ENCODE results near the gene ALPI. TPM values are rescaled to one million over a fixed set of nuclear protein-coding genes. Genes with fewer than 3 reads are reported as not detected.

ALPI gene
- total RNA-seq, 1 donor from 2014 or later = not detected

DNA sequence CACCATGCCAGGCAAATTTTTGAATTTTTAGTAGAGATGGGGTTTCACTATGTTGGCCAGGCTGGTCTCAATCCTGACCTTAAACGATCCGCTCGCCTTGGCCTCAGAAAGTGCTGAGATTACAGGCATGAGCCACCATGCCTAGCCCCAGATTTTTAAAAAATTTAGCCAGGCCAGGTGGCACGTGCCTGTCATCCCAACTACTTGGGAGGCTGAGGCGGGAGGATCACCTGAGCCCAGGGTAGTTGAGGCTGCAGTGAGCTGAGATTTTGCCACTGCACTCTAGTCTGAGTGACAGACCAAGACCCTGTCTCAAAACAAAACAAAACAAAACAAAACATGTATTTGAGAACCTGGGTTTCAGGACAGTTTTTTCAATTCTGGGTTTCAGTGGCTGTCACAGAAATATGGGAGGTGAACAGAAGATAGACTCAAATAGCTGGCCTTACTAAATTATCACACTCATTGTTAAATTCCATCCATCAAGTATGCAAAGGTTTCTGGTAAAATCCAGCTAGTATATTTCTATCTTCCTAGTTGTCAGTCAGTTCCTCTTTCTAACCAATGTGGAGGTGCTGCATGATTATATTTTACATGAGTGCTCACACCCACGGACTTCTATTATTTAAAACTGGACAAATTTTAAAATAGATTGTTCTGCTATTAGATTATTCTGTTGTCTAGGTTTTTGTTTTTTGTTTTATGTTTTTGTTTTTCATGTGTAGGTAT is 43.9 kb upstream of the ALPI start:
- peak; percentile 22 for DNase-seq
- Histone ChIP-seq H3K27me3 (peaks cover 23% of the 10 kb centered on the region), H3K4me3 (no peak overlapping the region), H3K27ac (no peak overlapping the region), H3K36me3 (no peaks in the 10 kb centered on the region), H3K4me1 (no peaks in the 10 kb centered on the region), H3K9me3 (no peaks in the 10 kb centered on the region)
- intact Hi-C loops (cut with DNase I) = no loop called here
- TF ChIP-seq, protein P1, sequence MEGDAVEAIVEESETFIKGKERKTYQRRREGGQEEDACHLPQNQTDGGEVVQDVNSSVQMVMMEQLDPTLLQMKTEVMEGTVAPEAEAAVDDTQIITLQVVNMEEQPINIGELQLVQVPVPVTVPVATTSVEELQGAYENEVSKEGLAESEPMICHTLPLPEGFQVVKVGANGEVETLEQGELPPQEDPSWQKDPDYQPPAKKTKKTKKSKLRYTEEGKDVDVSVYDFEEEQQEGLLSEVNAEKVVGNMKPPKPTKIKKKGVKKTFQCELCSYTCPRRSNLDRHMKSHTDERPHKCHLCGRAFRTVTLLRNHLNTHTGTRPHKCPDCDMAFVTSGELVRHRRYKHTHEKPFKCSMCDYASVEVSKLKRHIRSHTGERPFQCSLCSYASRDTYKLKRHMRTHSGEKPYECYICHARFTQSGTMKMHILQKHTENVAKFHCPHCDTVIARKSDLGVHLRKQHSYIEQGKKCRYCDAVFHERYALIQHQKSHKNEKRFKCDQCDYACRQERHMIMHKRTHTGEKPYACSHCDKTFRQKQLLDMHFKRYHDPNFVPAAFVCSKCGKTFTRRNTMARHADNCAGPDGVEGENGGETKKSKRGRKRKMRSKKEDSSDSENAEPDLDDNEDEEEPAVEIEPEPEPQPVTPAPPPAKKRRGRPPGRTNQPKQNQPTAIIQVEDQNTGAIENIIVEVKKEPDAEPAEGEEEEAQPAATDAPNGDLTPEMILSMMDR (IDR thresholded peaks at IDR 0.05) = no peak
- no peak for ATAC-seq

DNA sequence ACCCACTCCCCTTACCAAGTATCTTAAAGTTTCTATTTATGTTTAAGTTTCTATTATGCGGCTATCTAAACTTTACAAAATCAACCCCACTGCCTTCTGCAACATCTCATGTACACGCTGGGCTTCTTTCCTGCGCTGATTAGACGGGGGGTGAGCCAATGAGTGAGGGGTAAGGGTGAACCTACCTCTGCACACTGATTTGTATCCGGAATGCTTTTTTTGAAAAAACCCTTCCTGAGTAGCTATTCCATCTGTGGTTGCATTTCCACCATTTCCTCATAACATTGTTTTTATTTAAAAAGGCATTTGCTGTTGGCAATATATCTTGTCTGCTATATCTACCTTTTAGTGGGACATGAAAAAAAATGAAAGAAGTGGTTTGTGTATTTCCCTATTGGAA is 43.0 kb upstream of the ALPI start:
- peaks cover 33% of the 10 kb centered on the region for H3K27me3 ChIP-seq
- no peak overlapping the region for H3K27ac ChIP-seq
- no peak for ATAC-seq
- no peak for DNase-seq
- H3K9me3 ChIP-seq = no peaks in the 10 kb centered on the region
- no peaks in the 10 kb centered on the region for H3K36me3 ChIP-seq
- no peak overlapping the region for H3K4me3 ChIP-seq
- TF ChIP-seq, protein P1 (IDR thresholded peaks at IDR 0.05) = no peak
- no peaks in the 10 kb centered on the region for H3K4me1 ChIP-seq
- intact Hi-C loops (cut with DNase I) = no loop called here

DNA sequence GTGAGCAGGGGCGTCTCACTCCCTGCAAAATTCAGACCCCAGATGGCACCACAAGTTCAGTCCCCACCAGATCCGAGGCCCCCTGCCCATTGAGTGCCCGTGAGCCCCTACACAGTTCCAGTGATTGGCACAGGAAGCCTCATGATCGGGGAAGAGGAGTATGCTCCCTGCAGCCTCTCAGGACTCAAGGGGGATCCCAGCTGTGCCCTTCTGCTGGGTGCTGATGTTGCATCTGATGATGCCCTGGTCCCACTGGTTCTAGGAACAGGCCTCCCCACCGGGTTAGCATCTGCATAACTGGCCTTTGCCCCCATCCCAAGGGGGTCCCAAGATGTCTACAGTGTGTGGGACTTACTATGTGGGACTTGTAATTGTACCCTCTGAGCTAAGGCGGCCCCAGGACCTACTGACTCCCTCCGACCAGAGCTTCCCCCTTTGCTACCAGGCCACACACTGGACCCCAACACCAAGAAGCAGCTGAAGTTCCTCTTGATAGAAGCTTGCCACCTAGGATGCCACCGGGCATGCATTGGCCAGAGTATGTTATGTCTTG is 40.7 kb upstream of the ALPI start:
- no peak for ATAC-seq
- no peak overlapping the region for H3K4me3 ChIP-seq
- H3K4me1 ChIP-seq = no peaks in the 10 kb centered on the region
- no peaks in the 10 kb centered on the region for H3K36me3 ChIP-seq
- H3K27ac ChIP-seq = no peak overlapping the region
- peaks cover 55% of the 10 kb centered on the region for H3K27me3 ChIP-seq
- peak; percentile 26 for DNase-seq
- H3K9me3 ChIP-seq = no peaks in the 10 kb centered on the region
- TF ChIP-seq, protein P1 (IDR thresholded peaks at IDR 0.05) = no peak
- intact Hi-C loops (cut with DNase I) = no loop called here

DNA sequence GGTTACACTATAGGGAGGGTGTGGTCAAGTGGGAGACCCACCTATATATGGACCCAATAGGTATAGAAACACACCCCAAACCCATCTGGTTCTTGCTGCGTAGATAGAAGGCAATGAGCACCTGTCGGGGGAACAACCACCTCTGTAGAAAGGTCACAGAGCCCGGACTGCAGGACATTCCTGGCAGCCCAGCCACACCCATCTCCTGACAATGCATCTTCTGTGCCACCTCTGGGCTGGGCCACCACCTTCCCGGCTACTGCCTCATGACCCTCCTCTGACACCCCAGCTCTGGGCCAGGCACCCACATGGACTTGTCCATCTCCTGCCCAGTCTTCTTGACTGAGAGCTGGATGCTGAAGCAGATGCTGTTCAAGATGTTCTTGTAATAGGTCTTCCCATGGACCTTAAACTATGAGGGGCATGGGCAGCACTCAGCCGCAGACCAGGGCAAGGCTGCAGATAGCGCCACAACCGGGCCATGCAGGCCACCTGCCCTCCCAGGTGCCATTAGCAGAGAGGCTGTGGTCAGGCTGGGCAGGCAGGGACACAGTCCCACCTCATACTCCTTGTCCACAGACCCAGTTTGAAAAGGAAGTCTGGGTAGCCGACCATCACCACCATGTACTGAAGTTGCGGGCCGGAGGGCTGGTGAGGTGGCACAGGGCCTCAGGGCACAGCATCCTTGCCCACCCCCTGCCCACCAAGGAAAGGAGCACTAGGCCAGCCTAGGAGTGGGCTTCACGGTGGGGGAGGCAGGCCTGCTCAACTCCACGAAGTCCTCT is 40.0 kb upstream of the ALPI start:
- peak; percentile 46 for DNase-seq
- no peak overlapping the region for H3K27ac ChIP-seq
- H3K4me1 ChIP-seq = no peaks in the 10 kb centered on the region
- H3K4me3 ChIP-seq = no peak overlapping the region
- H3K27me3 ChIP-seq = peaks cover 62% of the 10 kb centered on the region
- TF ChIP-seq, protein P1 (IDR thresholded peaks at IDR 0.05) = no peak
- H3K36me3 ChIP-seq = no peaks in the 10 kb centered on the region
- ATAC-seq = no peak
- no peaks in the 10 kb centered on the region for H3K9me3 ChIP-seq
- intact Hi-C loops (cut with DNase I) = no loop called here

DNA sequence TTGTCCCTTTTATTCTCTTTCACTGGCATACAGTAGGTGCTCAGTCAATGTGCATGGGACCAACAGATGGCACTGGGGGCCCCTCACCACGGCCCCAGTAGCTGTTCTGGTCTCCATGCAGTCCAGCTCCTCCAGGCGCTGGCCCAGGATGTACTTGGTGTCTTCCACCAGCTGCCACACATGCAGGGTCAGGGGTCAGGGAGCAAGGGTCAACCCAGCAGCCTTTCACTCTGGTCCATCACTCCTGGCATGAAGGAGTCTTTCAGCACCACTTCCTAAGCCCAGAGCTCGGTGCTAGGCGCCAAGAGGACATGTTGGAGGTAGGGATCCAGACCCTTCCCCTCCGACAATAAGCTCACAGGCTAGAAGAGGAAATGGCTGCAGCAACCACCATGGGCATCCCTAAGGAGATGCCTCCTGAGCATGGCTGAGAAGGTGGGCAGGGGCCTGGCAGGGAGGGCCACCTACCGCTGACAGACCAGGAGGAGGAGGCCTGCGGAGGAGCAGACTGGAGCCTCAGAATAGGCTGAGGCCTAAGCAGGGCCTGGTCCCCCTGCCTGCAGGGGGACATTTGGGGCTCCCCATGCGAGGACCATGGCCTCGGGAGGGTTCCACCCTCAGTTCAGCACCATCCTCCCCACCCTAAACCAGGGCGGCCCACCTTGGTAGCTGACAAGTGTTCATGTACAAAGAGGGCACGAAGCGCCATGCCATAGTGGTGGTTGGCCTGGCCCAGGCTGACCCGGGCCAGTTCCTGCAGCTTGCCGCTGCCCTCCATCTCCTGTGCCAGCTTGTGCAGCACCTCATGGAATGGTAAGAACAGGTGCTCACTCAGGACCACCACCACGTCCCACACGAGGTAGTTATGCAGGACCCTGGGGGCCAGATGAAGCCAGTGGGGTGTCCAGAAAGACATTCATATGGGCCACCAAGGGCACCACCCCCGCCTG is 39.2 kb upstream of the ALPI start:
- H3K27ac ChIP-seq = no peak overlapping the region
- H3K4me3 ChIP-seq = no peak overlapping the region
- ATAC-seq = no peak
- H3K27me3 ChIP-seq = peaks cover 71% of the 10 kb centered on the region
- H3K4me1 ChIP-seq = no peaks in the 10 kb centered on the region
- intact Hi-C loops (cut with DNase I) = no loop called here
- no peaks in the 10 kb centered on the region for H3K9me3 ChIP-seq
- TF ChIP-seq, protein P1 (IDR thresholded peaks at IDR 0.05) = no peak
- no peaks in the 10 kb centered on the region for H3K36me3 ChIP-seq
- DNase-seq = peak; percentile 58

Measured in upper lobe of right lung (tissue), 1 donor.